GM06990 (cell line): Measurements from ENCODE around the gene TOR1AIP2.

Experiments
- DNase-seq: peaks from one replicate; pipeline ENCODE4 v3.0.0-alpha.2; 2011; ENCODE audit not compliant: insufficient read length; ENCODE audit errors: extremely low read depth
- H3K27me3 ChIP-seq: replicated peaks from 2 replicates; pipeline ENCODE4 v1.6.0; 2011; ENCODE audit warnings: low read length; ENCODE audit not compliant: control insufficient read depth, insufficient read depth
- H3K36me3 ChIP-seq: 2 replicates; pipeline ENCODE4 v1.5.1; 2011; ENCODE audit warnings: low read length; ENCODE audit not compliant: control insufficient read depth, insufficient read depth
- H3K4me3 ChIP-seq: replicated peaks from 2 replicates; pipeline ENCODE4 v1.5.1; 2011; ENCODE audit warnings: low read depth, mild to moderate bottlenecking, control low read depth, low read length
- CTCF ChIP-seq: IDR thresholded peaks from 2 replicates; pipeline ENCODE4 v1.5.1; 2011; ENCODE audit warnings: low read length, control low read depth, mild to moderate bottlenecking, inconsistent platforms; ENCODE audit not compliant: insufficient read depth, poor library complexity, severe bottlenecking

TOR1AIP2 gene

GRCh38 chr1:179831225-179831624 lies 46.4 kb downstream of the TOR1AIP2 start:
- Histone ChIP-seq H3K27me3 (no peaks in the 10 kb centered on the region), H3K4me3 (no peak overlapping the region), H3K36me3 (no peaks in the 10 kb centered on the region)
- no peak for DNase-seq
- no peak for TF ChIP-seq CTCF

- no peaks in the 10 kb centered on the region for H3K36me3 ChIP-seq
- no peaks in the 10 kb centered on the region for H3K27me3 ChIP-seq
- no peak overlapping the region for H3K4me3 ChIP-seq
- no peak for DNase-seq
- TF ChIP-seq CTCF, result no peak
Measured at GRCh38 chr1:179828554-179829110, 49.0 kb downstream of the TOR1AIP2 start.

DNA sequence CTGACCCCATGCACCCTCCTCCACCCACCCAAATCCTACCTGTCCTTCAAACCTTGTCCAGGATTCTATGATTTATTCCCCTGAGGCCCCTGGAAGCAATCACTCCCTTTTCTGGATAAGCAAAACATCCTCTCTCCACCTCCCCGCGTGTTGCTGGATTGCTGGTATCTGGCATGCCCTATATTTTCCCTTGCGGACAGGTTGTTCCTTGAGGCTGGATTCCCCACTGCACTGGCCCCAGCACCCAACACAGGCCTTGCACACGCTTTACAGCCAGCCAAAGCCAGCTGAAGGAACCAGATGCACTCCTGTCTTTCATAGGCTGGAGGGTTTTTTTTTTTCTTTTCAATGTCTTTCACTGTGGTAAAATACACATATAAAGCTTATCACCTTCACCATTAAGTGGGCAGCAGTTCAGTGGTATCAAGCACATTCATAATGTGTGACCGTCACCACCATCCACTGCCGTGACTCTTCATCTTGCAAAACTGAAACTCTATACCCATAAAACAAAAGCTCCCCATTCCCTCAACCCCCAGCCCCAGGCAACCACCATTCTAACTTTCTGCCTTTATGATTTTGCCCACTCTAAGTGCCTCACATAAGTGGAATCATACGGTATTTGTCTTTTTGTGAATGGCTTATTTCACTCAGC lies 50.9 kb downstream of the TOR1AIP2 start:
- TF ChIP-seq CTCF, result no peak
- no peaks in the 10 kb centered on the region for H3K36me3 ChIP-seq
- no peaks in the 10 kb centered on the region for H3K27me3 ChIP-seq
- no peak for DNase-seq
- no peak overlapping the region for H3K4me3 ChIP-seq

DNA sequence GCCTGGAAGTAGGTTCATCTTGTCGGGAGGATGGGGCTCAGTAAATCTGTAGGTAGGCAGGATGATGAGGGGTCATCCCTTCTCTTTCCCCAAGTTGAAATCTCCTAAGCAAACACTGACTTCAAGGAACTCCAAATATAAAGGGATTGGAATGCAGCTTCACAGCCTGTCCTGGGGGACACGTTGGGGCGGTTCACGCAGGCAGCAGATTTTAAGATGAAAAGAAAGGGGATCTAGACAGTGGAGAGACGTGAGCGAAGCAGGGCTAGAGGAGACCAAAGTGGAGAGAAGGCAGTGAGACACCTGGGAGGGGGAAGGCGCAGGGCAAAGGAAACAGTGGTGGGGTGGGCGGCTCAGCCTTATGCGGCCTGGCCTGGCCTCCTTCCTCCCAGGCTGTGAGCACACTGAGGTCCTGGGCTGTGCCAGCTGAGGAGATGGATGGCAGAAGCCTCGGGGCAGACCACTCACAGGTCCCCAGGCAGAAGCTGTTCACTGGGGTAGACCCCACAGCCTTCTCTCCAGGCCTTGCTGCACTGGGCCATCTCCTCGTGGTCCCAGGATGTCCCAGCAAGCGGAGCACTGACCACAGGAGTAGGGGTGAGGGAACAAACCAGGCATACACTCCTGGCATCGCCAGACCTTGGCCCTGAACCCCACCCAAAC lies 51.7 kb downstream of the TOR1AIP2 start:
- DNase-seq, result no peak
- no peaks in the 10 kb centered on the region for H3K36me3 ChIP-seq
- no peaks in the 10 kb centered on the region for H3K27me3 ChIP-seq
- no peak overlapping the region for H3K4me3 ChIP-seq
- no peak for TF ChIP-seq CTCF

DNA sequence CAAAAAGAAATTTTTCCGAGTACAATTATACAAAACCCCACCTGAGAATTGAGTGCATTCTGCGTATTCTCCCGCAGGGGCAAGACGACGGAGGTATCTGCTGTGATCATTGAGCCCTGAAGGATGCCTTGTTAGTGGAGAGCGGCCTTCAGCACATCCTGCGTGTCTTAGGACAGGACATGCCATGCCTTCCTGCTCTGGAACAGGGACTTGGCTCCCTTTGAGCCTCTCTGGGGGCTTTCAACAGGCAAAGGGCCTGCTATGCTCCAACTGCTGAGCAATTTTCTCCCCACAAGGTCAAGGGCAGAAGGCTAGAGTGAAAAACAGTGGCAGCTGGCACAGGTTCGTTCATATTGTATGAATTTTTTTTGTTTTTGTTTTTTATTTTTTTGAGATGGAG lies 52.4 kb downstream of the TOR1AIP2 start:
- TF ChIP-seq CTCF, result no peak
- no peak for DNase-seq
- no peaks in the 10 kb centered on the region for H3K27me3 ChIP-seq
- no peaks in the 10 kb centered on the region for H3K36me3 ChIP-seq
- H3K4me3 ChIP-seq, result no peak overlapping the region
